Stimulated activated CD8-positive, alpha-beta memory T cell treated with anti-CD3 and anti-CD28 coated beads, Interleukin-7, amount 100 ng/mL, for 4 hours (primary cell): ENCODE data around the gene MBIP.

Experiments used
- DNase-seq, 2 donors: peaks; one replicate each; pipeline ENCODE4 v3.0.0-alpha.2; 2020; ENCODE audit warnings: low read depth in 2 of 2

MBIP gene

DNA sequence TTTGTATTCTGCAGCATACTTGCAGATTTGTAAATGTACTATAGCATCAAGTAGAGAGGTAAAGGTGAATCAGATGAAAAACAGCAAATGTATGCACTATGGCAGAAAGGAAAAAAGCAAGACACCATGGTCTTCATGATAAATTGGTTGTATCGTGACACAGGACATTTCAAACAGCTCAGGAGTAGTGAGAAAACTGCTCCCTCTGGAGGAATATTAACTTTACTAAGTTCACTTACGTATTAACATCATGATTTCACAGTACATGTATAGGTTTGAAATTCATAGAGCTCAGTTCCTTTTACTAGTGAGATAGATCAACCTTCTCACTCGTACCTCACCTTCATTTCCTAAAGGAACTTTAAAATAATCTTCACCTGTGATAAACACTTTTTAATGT is 6.5 kb downstream of the MBIP start:
- no peak for DNase-seq

DNA sequence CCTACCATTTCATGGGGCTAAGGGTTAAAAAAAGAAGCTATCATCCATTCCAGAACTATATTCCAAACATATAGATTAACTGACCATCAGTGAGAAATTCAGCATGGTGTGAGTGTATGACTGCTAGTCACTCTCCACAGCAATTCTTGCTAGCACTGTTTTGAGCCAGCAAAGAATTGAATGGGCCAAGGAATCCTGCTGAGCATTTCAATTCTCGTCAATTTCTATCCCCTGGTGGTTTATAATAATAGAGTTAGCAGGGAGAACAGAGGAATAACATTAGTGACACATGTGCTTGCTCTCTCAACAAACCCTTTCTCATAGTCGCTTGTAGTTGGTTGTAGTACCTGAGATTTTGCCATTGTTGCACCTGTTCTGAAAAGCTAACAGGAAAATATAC is 7.2 kb downstream of the MBIP start:
- no peak for DNase-seq

DNA sequence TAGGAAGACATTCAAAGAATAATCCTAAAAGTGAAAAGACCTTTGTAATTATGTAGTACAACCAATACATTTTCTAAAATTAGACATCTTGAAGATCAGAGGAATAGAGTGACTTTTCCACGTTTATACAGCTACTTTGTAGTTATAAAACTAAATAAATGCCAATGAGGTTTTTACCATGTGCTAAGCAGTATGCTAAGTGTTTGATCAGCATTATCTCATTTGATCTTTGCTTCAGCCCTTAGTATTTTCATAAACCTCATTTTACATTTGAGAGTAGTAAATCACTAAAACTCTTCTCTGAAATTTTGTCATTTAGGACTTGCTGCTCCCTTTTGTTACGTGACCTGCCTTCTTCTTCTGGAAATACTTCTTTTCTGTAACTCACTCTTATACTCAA is 13.6 kb downstream of the MBIP start:
- DNase-seq: no peak

GRCh38 chr14:36304895-36305294 is 15.5 kb downstream of the MBIP start:
- no peak for DNase-seq

DNA sequence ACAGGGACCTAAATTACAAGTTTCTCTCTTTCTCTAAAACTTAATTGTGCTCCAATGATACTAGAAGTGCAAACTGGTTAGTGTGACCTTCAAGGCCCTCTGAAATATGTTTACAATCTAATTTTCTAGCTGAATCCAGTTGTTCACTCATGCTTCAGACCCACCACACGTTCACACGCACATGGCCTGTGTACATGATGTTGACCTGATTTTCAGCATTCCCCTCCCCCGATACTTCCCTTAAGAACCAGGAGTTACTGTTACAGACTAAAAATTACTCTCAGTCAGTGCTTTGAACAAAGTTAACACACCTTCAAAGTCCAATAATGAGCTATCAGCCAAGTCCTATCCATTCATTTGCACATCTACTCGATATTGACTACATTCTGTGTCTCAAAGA is 16.5 kb downstream of the MBIP start:
- no peak for DNase-seq

- no peak for DNase-seq
These were observed 17.6 kb downstream of the MBIP start for GRCh38 chr14:36302823-36303222.

DNA sequence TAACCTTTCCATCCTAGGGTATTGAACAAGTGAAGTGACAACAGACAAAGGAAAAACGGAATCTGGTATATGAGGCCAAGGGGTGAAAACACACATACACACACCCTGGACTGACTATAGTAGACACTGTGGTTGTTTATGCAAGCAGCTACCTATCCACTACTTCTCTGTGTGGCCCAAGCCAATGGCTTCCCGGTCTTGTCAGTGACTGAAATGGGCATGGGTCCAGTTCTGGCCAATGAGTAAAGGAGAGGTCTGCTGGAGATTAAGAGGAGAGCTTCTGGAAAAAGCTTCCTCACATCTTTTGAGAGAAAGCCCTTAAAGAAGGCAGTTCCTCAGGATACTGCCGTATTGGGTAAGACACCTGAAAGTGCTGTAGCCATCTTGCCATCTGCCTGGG is 19.3 kb downstream of the MBIP start:
- DNase-seq: no peak

DNA sequence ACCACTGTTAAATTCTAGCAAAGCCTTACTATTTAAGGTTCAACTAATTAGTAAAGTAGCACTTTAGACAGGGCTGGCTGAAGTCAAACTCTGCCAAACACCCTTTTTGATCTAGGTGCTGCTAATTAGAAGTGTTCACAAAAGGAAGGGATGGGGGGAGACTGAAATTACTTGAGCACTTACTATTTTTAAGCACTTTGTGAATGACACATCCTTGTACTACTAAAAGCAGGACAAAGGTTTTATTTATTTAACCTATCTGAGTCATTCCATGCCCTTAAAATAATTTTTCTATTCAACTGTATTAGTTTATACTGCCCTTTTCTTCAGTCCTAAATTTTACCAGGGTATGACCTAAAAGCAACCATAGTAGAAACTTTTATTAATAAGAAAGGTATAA is 20.1 kb downstream of the MBIP start:
- no peak for DNase-seq

- no peak for DNase-seq
These were observed 24.5 kb downstream of the MBIP start for GRCh38 chr14:36295642-36296627.

DNA sequence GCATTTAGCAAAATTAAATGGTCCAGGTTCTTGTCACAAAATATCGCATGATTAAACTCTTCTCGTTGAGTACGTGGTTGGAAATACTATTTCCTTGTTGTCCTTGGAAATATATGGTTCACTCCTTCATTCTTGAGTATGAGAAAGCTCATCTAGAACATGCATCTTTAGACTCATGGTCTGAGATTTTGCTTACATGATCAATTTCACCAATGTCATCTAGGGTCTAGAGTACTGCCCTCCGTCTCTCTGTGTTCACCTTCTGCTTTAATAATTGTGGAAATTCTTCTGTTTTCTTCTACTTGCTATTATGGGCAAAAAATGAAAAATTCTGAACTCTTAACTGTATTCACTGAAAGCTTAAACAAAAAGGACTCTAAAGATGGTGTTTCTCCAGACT is 25.9 kb downstream of the MBIP start:
- DNase-seq: no peak

- no peak for DNase-seq
These were observed 26.6 kb downstream of the MBIP start for GRCh38 chr14:36293824-36294223.

DNA sequence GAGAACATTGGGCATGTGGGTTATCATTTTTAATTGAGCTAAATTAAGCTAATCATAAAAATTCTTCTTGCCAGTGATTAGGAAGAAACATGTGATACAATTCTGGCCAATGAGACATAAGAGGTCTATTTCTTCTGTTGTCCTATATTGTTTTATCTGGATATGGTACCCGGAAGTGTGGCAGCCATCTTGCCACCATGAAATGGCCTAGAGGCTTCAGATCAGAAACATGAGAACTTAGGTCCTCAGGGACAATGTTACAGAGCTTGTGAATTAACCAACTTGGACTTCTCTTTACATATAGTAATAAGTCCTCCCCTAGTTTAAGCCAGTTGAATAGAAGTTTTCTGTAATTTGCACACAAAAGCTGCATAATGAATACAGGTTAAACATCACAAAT is 30.5 kb downstream of the MBIP start:
- DNase-seq: no peak

DNA sequence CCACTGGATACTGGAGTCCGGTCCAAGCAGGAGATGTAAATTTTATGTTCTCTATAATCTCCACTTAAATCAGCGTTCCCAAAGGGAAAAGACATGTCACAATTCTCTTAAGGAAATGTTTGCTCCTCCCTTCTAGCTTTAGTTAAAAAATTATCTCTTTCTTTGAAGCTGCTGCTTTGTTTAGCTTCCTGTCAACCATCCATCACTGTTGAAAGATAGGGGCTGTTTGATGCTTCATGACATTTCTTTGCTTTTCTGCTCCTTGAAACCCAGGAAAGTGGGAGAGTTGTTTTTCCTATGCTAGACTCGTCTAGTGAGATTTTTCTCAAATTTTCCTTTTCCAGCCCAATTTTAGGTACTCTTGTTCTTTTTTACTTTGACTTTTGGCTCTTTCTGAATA is 31.9 kb downstream of the MBIP start:
- no peak for DNase-seq

GRCh38 chr14:36284971-36285595 is 35.4 kb downstream of the MBIP start:
- DNase-seq: no peak

- DNase-seq: no peak
These were observed 39.1 kb downstream of the MBIP start for GRCh38 chr14:36281309-36281708.

DNA sequence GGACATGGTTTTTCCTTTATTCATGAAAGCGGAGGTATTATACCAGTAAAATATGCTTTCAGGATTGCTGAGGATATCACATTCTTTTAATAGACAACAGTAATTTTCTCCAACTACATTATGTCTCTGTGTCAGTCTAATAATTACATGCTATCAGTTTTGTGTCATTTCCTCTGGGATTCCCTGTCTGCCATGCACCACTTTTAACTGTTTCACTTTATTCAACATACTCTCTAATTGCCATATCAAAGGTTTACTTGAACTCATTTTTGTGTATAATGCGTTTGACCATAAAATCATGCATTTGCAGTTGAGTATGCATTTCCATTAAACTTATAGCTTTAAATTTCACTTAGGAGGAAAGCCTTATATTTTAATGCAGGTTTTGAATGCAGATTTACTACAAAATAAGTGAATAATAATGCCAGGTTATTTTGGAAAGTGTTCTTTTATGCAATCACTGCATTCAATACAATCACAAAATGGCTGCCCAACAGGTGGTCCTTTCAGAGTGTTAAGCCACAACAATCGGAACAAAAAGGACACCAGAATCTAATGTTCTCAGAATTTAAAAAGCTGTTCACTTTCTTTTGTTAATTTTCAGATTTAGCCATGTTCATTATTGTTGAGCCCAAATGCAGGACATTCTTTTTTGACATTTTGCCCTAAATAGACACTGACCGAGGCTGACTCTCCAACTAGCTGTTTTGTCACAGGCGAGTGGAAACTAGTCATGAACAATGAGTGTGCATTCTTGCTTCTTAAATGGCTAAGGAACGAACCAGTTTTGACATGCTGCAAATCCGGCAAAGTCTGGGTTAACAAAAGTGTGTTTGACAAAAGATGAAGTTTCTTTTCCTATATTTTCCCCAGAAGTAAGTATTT is 40.9 kb downstream of the MBIP start:
- no peak for DNase-seq

DNA sequence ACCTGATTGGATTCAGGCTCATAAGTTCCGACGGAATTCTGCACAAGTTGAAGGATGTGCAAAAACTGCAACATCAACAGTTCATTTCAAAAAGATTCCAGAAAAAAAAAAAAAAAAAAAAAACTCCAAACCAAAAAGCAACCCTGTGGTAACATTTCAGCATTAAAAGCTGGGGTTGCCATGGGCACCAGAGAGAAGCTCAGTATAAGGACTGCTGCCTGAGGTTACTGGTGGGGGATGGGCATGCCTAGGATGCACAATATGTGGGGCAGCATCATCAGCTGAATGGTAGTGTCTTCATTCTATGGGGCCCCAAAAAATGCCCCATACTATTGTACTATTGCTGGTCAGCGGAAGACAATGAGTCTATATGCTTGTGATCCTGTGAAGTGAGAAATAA is 44.7 kb downstream of the MBIP start:
- DNase-seq: no peak

DNA sequence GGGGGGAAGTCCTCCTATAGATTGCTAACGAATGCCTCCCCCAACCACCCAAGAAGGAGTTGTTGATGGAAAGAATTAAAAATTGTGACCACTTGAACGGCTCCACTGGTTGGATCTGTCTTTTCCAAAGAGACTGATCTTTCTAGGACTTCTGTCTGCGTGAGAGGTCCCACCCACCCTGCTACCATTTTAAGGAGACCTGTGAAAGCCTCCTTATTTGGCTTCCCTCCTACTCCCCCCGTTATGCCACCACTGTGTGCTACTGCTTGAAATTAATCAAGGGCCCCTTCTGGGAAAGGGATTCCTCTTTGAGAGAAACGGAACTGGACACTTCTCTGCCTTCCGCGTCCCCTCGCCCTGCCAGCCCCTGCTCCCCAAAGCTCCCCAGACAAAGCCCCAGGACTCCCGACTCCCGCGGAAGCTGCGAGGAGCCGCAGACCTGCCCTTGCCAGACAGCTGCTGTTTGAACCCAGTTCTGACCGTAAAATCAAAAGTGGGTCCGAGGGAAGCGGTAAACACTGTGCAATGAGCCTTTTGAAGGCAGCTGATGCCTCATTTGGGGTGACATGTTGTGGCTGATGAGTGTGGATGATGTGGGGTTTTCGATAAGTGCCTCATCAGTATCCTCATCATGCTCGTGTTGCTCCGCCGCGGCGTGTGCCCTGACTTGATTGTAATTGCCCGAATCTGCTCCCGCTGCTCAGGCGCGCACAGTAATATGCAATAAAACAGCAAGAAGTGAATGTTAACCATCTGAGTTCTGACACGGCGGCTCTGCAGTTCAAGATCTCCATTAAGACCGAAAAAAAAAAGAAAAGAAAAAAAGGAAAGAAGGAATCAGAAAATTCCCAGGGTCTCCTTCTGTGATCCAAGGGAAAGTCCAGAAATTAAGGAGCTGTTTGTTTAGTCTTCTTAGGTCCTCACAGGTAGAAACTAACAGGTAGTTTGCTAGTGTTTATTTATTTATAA is 48.2 kb downstream of the MBIP start:
- DNase-seq: no peak

GRCh38 chr14:36271222-36271621 is 49.2 kb downstream of the MBIP start:
- no peak for DNase-seq

DNA sequence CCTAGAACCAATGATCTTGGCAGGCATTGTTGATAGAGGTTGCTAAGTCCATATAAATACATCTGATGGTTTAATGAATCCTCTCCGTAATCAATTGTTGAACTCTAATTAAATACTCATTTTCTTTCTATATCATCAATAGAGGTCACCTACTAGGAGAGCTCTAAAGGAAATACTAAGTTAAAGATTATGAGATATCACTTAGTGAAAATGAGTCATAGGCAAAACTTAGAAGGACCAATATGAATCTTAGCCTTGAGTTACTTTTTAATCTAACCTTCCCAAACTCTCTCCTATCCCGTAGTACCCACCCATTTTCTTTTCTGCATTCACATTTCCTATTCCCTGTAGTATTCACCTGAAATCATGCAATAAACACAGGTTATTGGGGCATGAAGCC is 50.2 kb downstream of the MBIP start:
- DNase-seq: no peak

- DNase-seq: no peak
These were observed 52.3 kb downstream of the MBIP start for GRCh38 chr14:36268121-36268520.
